ENCODE data around the gene DNALI1.
"Not testable (repeated sequence)": the region's sequence is repeated elsewhere in the genome, so short reads cannot be mapped to it uniquely, and the experiment has no call there.

Gene DNALI1

GRCh38 chr1:37556712-37557196 lies at the start of gene DNALI1:
TSS of gene DNALI1 (plus strand) at chr1:37556940. CDS start at chr1:37556995, 55 bp downstream.
- DNase-seq: peak; percentile 87

DNA sequence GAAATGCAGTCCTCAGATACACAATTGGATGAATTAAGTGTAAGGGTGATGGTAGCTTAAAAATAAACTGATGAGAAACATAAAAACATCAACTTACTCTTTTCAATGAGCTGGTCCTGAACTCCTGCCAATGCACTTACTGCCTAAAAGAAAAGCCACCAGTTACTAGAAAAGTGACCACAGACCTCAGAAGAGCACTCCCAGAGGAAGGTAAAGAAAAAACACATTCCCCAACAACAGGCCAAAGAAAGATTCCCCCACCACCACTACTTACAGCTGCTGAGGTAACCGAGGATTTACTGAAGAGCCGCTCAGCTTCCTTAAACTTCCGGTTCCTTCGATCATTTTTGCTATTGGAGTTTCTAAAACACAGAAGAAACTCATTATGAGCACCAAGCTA lies 47.6 kb upstream of the DNALI1 start:
- DNase-seq: no peak

GRCh38 chr1:37513795-37514349 lies 42.9 kb upstream of the DNALI1 start:
- DNase-seq: peak; percentile 46

DNA sequence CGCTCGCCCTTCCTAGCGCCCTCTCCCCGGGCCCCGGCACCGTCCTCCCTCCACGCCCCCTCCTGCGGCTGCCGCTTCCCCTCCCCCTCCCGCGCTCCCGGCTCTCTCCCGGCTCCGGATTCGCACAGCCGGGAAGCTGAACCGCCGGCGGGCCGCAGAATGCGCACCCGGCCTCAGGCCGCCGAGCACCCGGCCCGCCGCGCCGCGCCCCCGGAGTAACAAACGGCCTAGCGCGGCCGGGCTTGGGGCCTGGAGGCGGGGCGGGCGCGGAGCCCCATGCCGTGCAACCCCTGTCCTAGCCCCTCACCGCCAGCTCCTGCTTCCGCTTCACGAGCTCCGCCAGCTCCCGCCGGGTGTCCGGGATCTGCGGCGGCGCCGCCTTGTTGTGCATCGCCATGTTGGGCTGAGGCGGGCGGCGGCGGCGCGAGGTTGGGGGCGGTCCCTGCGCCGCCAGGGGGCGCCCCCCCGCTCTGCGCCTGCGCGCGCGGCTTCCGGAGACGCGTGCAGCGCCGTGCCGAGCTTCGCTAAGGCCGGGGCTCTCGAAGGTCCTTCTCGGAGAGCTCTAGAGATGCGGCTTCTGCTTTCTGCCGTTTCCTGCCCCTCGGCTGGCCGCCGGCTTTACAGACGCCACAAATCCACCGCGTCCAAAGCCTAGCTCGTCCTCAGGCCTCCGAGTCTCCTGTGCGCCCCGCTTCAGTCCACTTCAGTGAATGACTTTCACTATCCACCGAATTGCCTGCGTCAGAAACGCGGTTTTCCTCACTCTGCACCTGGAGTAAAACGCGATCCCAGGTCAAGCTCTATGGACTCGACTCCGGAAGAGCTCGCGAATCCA lies 42.2 kb upstream of the DNALI1 start, which contains the start of gene MEAF6:
Gene MEAF6, minus strand, starts transcription at position 417 of the 835 bp plus-strand sequence. Its CDS starts 20 bp downstream, at position 397.
- DNase-seq: peak; percentile 80

DNA sequence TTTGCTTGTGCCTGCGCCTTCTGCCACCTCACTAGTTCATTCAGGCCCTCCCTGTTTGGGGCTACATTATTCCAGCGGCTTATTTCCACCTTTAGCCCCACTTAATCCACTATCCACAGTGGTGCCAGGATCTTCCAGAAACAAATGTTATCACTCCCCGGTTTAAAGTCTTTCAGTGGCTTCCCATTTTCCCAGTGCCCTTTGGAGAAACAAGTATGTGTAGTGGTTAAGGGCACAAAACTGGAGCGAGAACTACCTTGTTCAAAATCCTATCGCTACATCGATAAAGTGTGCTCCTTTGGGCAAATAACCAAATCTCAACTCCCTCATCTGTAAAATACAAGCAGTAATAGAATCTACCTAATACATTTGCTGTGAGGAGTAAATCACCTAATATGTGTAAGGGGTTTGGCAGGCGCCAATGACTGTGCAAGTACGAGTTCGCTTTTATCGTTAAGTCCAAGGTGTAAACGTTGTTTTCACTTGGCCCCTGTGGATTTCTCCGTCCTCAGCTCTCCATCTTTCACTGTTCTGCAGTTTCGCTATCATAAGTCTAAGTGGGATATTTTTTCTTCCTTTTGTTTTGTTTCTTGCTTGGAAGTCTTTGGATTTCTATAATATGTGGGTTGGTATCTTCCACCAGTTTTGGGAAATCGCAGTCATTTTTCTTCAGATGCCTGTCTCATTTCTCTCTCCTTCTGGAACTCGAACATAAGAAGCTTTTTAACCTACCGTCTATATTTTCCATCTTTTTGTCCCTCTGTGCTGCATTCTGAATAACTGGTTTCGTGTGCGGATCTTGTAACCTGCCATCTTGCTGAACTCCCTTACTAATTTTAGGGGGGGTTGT lies 41.3 kb upstream of the DNALI1 start:
- DNase-seq: no peak

- no peak for DNase-seq
Measured at GRCh38 chr1:37517569-37517968, 39.2 kb upstream of the DNALI1 start.

DNA sequence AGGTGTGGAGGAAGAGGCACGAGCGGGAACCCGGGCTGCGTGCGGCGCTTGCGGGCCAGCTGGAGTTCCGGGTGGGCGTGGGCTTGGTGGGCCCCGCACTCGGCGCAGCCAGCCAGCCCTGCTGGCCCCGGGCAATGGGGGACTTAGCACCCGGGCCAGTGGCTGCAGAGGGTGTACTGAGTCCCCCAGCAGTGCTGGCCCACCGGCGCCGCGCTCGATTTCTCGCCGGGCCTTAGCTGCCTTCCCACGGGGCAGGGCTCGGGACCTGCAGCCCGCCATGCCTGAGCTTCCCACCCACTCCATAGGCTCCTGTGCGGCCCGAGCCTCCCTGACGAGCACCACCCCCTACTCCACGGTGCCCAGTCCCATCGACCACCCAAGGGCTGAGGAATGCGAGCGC lies 38.5 kb upstream of the DNALI1 start:
- not testable (repeated sequence) for DNase-seq

- not testable (repeated sequence) for DNase-seq
Measured at GRCh38 chr1:37518929-37519328, 37.8 kb upstream of the DNALI1 start.

GRCh38 chr1:37519613-37520012 lies 37.1 kb upstream of the DNALI1 start:
- DNase-seq: no peak

GRCh38 chr1:37529888-37530287 lies 26.9 kb upstream of the DNALI1 start:
- DNase-seq: not testable (repeated sequence)

- DNase-seq: not testable (repeated sequence)
Measured at GRCh38 chr1:37532418-37533156, 24.2 kb upstream of the DNALI1 start.

DNA sequence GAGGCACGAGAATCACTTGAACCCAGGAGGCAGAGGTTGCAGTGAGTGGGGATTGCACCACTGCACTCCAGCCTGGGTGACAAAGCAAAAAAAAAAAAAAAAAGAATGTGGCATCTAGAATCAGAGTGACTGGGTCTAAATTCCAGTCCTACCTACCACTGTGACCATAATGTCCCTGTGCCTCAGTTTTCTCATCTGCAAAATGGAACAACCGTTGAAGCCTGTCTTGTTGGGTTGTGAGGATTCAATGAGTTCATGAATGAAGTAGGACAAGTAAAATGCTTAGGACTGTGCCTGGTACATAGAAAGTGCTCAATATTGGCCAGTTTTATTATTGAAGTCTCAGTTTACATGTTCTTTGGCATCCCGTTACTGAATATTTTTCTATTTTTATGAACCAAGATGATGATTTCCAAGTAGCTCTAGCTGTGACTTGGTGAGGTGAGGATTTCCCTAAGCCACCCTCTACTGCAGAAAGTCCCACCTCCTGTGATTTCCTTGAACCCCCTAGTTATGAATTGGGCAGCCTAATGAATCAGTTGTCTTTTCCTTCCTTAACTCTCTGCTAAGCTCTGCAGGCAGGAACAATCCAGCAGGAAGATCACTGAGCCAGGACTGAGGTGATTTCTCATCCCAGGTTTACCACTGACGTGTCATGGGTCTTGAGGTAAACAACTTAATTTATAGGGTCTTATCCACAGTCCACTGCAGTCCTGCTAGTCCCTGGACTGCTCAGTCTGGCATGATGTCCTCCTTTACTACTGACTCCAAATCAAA lies 23.2 kb upstream of the DNALI1 start:
- DNase-seq: no peak

- no peak for DNase-seq
Measured at GRCh38 chr1:37537378-37537777, 19.4 kb upstream of the DNALI1 start.

DNA sequence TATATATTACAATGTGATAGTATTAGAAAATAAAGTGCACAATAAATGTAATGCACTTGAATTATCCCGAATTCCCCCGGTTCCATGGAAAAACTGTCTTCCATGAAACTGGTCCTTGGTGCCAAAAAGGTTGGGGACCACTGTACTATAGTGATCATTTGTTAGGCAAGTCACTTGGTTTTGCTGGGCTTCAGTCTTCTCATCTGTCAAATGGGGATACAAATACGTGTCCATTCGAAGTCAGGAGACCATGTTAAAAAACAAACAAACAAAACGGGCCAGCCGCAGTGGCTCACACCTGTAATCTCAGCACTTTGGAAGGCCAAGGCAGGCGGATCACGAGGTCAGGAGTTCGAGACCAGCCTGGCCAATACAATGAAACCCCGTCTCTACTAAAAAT lies 17.6 kb upstream of the DNALI1 start:
- DNase-seq: not testable (repeated sequence)

GRCh38 chr1:37540036-37540785 lies 16.5 kb upstream of the DNALI1 start:
- no peak for DNase-seq

DNA sequence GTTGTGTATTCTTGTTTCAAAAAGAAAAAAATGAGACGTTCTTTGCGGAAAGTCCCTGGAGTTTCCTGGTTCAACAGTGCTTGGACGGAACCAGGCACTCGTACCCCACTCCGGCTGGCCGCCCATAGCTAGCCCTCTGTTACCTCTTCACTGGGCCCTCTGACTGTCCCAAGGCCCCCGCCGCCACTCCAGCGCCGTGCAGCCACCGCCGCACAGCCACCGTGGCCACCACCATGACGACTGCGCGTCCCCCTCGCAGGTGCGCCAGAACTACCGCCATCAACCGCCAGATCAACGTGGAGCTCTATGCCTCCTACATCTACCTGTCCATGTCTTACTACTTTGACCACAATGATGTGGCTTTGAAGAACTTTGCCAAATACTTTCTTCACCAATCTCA lies 12.2 kb upstream of the DNALI1 start:
- DNase-seq: no peak

DNA sequence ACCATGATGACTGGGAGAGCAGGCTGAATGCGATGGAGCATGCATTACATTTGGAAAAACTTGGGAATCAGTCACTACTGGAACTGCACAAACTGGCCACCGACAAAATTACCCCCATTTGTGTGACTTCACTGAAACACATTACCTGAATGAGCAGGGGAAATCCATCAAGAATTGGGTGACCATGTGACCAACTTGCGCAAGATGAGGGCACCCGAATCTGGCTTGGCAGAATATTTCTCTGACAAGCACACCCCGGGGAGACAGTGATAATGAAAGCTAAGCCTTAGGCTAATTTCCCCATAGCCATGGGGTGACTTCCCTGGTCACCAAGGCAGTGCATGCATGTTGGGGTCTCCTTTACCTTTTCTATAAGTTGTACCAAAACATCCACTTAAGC lies 11.7 kb upstream of the DNALI1 start:
- no peak for DNase-seq

DNA sequence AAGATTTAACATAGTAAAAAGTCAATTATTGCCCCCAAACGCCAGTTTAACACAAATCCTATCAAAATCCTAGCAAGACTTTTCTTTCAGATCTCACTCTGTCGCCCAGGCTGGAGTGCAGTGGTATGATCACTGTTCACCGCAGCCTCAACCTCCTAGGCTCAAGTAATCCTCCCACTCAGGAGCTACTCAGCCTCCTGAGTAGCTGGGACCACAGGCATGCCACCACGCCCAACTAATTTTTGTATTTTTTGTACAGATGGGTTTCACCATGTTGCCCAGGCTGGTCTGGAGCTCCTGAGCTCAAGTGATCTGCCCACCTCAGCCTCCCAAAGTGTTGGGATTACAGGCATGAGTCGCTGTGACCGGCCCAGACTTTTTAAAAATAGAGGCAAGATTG lies 7.4 kb upstream of the DNALI1 start:
- no peak for DNase-seq

GRCh38 chr1:37553598-37553926 lies 3.2 kb upstream of the DNALI1 start:
- no peak for DNase-seq

GRCh38 chr1:37553927-37554808 lies 2.6 kb upstream of the DNALI1 start, which contains the start of gene SNIP1:
TSS of gene SNIP1 (minus strand) at chr1:37554293. CDS start at chr1:37554229, 64 bp downstream.
- DNase-seq: peak; percentile 97

All from midbrain (tissue), 1 donor.